AG09309 (cell line): ENCODE measurements around the gene IFIH1.

ENCODE experiments used
- DNase-seq: peaks from one replicate; pipeline ENCODE4 v3.0.0-alpha.2; 2010; ENCODE audit warnings: low read depth
- H3K4me3 ChIP-seq: 2 replicates; pipeline ENCODE4 v1.5.1; 2011; ENCODE audit warnings: mild to moderate bottlenecking, low read depth, low read length, moderate library complexity; ENCODE audit not compliant: control insufficient read depth
- CTCF ChIP-seq: IDR thresholded peaks from 2 replicates; pipeline ENCODE4 v1.5.1; 2011; ENCODE audit warnings: mild to moderate bottlenecking, low read depth, low read length, inconsistent platforms; ENCODE audit not compliant: insufficient read depth, control insufficient read depth; ENCODE audit errors: missing control alignments

The IFIH1 gene

GRCh38 chr2:162300266-162300665 lies 18.2 kb downstream of the IFIH1 start:
- DNase-seq: no peak
- TF ChIP-seq CTCF: no peak
- H3K4me3 ChIP-seq: no peak overlapping the region

GRCh38 chr2:162298669-162299335 lies 19.7 kb downstream of the IFIH1 start:
- no peak for DNase-seq
- H3K4me3 ChIP-seq: no peak overlapping the region
- no peak for TF ChIP-seq CTCF

GRCh38 chr2:162297925-162298552 lies 20.4 kb downstream of the IFIH1 start:
- DNase-seq: peak; percentile 45
- H3K4me3 ChIP-seq: no peak overlapping the region
- peak; percentile 73 for TF ChIP-seq CTCF

- DNase-seq: no peak
- no peak overlapping the region for H3K4me3 ChIP-seq
- no peak for TF ChIP-seq CTCF
Observed at GRCh38 chr2:162295009-162295408, 23.5 kb downstream of the IFIH1 start.

GRCh38 chr2:162293122-162293786 lies 25.2 kb downstream of the IFIH1 start:
- no peak for DNase-seq
- no peak for TF ChIP-seq CTCF
- no peak overlapping the region for H3K4me3 ChIP-seq

- no peak for TF ChIP-seq CTCF
- no peak overlapping the region for H3K4me3 ChIP-seq
- DNase-seq: no peak
Observed at GRCh38 chr2:162291748-162292147, 26.7 kb downstream of the IFIH1 start.
